Measurements from ENCODE around the gene DNASE1L3.

DNA sequence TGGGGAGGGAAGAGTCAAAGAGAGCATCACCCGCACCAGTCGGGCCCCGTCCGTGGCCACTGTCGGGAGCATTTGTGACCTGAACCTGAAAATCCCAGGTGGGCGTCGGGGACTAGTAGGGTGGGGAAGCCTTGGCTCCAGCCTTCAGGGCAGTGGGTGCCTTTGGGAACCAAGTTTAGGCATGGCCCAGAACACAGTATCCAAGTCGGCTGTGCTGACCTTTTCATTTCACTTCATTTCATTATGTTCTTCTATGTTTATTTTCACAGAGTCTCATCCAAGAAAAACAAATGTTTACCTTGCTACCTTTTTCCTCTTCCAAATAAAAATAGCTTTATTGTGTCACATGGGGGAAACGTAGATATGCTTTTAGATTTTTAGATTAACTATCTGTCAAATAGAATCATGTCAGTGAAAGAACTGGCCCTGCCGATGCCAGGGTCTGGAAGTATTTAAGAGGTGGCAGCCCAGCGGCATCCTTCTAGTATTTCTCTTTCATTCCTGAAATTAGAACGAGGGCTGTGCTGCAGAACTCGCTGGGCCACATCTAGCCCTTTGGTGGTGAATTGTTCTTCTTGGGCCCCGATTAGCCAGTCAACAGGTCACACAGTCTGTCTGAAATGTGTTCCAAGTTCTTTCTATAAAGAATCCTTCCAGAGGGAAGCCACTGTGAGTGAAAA, 60.5 kb downstream of the DNASE1L3 start:
- TF ChIP-seq, protein P1, sequence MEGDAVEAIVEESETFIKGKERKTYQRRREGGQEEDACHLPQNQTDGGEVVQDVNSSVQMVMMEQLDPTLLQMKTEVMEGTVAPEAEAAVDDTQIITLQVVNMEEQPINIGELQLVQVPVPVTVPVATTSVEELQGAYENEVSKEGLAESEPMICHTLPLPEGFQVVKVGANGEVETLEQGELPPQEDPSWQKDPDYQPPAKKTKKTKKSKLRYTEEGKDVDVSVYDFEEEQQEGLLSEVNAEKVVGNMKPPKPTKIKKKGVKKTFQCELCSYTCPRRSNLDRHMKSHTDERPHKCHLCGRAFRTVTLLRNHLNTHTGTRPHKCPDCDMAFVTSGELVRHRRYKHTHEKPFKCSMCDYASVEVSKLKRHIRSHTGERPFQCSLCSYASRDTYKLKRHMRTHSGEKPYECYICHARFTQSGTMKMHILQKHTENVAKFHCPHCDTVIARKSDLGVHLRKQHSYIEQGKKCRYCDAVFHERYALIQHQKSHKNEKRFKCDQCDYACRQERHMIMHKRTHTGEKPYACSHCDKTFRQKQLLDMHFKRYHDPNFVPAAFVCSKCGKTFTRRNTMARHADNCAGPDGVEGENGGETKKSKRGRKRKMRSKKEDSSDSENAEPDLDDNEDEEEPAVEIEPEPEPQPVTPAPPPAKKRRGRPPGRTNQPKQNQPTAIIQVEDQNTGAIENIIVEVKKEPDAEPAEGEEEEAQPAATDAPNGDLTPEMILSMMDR (IDR thresholded peaks at IDR 0.05) = no peak
- TF ChIP-seq POLR2A (IDR thresholded peaks at IDR 0.05) = no peak

All from gastroesophageal sphincter (tissue), 3 donors.